SU-DHL-6 (cell line): Measurements from ENCODE around the gene ETV1.

Source experiments
- CTCF ChIP-seq: fragments of 200-600 bp; sonication (generic); IDR thresholded peaks from one replicate; pipeline ENCODE4 v1.5.1; 2017; ENCODE audit warnings: antibody characterized with exemption, mild to moderate bottlenecking, low read length, moderate library complexity; ENCODE audit not compliant: insufficient read depth, poor library complexity, severe bottlenecking
- EZH2phosphoT487 ChIP-seq: fragments of 200-600 bp; sonication (generic), shearing (Covaris generic); conservative IDR thresholded peaks from 2 replicates; pipeline ENCODE4 v1.6.1; 2018; ENCODE audit warnings: mild to moderate bottlenecking, antibody characterized with exemption, low read length, moderate library complexity, mixed read lengths

DNA sequence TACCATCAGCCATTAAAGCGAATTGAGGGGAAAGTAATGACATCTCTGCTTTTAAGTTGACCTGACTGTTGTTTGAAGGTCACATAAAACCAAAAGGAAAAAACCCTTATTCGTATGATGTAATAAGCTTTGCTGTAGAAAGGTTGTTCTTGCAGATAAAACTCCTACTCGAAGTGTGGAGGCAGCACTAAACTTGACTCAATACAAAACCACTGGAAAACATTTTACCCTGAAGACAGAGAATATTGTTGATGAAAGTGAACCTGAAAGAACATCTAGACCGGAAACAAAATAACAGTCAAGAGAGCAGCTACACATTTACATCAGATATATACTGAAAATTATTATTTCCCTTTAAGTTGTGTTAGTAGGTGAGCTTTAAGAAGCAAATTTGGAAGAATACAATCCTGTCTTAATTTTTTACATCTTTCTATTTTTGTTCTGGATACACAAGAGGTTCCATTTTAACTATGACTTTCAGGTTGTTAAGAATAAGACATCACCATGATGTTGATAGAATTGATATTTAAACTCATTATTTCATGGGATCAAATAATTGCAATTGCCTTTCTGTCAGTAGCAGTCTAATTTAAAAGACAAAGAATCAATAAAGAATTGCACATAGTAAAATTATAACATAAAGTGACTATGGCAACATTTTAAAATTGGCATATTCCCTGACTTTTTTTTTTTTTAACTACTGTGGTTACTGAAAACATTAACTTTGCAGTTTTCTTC lies 6.4 kb downstream of the ETV1 start:
- TF ChIP-seq CTCF (no peak), EZH2phosphoT487 (no peak)
